Nephron (organoid): Measurements from ENCODE around the gene SPOUT1.

Experiments
- H3K27ac Mint-ChIP-seq, 3 experiments: 2 replicates each; pipeline ENCODE4 v1.8.0; 2020; ENCODE audit warnings: mixed read lengths in 3 of 3, mild to moderate bottlenecking in 2 of 3, moderate library complexity in 1 of 3
- H3K27me3 Mint-ChIP-seq: 2 replicates; pipeline ENCODE4 v1.8.0; 2021; ENCODE audit warnings: low read depth, mild to moderate bottlenecking, moderate library complexity, mixed read lengths
- H3K36me3 Mint-ChIP-seq: 2 replicates; pipeline ENCODE4 v1.8.0; 2020; ENCODE audit warnings: low read depth, mixed read lengths
- H3K4me1 Mint-ChIP-seq: 2 replicates; pipeline ENCODE4 v1.8.0; 2020; ENCODE audit warnings: mixed read lengths
- H3K4me3 Mint-ChIP-seq, 3 experiments: 2 replicates each; pipeline ENCODE4 v1.8.0; 2020; ENCODE audit warnings: mild to moderate bottlenecking in 3 of 3, mixed read lengths in 3 of 3, moderate library complexity in 2 of 3
- H3K9me3 Mint-ChIP-seq: 2 replicates; pipeline ENCODE4 v1.8.0; 2020; ENCODE audit warnings: mixed read lengths
- TF ChIP-seq, protein P1 (sequence below), 3 experiments: fragments of 200-600 bp; sonication (generic); IDR thresholded peaks; one replicate each; pipeline ENCODE4 v1.5.0; 2021; ENCODE audit warnings: antibody characterized with exemption in 3 of 3; ENCODE audit not compliant: unreplicated experiment in 3 of 3

Gene SPOUT1

DNA sequence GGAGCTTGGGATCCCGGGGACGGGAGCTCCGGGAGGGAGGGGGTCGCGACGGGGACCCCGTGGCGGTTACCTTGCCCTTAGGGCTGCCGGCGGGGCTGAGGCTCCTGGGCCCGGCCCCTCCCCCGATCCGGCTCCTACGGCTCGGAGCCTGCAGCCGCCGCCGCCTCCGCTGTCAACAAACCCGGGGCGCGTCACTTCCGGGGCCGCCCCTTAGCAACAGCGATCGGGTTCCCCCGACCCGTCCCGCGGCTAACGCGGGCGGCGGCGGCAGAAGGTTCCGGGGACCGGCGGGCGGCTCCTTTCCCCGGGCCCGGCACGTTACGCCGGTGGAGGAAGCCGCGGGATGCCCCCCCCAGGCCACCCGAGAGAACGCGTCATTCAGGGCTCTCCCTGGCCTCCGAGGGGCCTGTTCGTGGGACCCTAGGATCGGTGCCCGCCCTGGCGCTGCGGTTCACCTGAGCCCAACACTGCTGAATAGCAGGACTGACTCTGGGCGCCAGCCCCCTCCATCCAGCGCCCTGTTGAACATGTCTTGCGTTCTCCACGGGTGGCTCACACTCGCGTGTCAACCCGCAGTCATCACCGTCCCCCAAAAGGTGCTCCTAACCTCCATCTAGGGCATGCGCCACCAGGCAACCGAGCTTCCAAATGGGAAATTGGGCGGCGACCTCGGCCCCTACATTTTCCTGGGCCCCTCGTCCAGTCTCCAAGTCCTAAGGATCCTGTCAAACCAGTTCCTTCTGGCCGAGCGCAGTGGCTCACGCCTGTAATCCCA, 57.7 kb downstream of the SPOUT1 start, which contains the start of gene ZER1:
TSS of gene ZER1 (minus strand) at position 183 of the 775 bp plus-strand sequence. CDS start 16,362 bp downstream, outside the sequence.
- TF ChIP-seq, protein P1, sequence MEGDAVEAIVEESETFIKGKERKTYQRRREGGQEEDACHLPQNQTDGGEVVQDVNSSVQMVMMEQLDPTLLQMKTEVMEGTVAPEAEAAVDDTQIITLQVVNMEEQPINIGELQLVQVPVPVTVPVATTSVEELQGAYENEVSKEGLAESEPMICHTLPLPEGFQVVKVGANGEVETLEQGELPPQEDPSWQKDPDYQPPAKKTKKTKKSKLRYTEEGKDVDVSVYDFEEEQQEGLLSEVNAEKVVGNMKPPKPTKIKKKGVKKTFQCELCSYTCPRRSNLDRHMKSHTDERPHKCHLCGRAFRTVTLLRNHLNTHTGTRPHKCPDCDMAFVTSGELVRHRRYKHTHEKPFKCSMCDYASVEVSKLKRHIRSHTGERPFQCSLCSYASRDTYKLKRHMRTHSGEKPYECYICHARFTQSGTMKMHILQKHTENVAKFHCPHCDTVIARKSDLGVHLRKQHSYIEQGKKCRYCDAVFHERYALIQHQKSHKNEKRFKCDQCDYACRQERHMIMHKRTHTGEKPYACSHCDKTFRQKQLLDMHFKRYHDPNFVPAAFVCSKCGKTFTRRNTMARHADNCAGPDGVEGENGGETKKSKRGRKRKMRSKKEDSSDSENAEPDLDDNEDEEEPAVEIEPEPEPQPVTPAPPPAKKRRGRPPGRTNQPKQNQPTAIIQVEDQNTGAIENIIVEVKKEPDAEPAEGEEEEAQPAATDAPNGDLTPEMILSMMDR (IDR thresholded peaks at IDR 0.05; ENCODE audit: unreplicated experiment in 3 of 3) = no peak
- Mint-ChIP-seq H3K36me3 (peaks cover 9% of the 10 kb centered on the region), H3K4me1 (peaks cover 18% of the 10 kb centered on the region), H3K27me3 (no peaks in the 10 kb centered on the region), H3K9me3 (peaks cover 4% of the 10 kb centered on the region), H3K4me3 (peak within 1 kb of the TSS; percentile 95 to 99 (median 99)), H3K27ac (peak within 1 kb of the TSS; percentile 94 to 98 (median 97))

DNA sequence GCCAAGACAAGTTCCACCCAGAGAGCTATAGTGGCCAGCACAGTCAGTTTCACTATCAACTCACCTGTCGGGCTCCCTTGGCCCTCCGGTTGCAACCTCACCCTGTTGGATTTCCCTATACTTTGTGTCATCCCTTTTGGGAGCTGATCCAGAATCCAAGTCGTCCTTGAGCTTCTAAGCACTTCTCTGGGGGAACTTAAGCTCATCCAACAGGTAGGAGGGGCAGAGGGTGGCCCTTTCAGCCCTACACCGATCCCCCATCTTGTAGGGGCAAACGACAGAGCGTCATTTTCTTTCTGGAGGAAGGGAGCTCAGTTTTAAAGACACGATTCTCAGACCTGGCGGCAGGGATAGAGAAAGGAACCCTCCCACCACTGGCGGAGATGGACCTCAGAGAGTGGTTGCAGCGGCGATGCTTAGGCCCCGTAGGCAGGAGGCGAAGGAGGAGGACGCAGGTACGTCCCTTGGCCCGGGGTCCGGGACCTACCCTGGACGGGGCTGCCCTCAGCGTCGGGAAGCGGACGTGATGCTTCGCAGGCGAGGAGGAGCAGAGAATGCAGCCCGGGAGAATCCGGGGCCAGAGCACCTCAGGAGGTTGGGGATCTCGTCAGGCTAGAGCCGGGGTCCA, 58.4 kb downstream of the SPOUT1 start:
- TF ChIP-seq, protein P1 (IDR thresholded peaks at IDR 0.05; ENCODE audit: unreplicated experiment in 3 of 3) = no peak
- Mint-ChIP-seq H3K4me3 (peak overlapping the region; percentile 95 to 99 (median 99)), H3K4me1 (peaks cover 18% of the 10 kb centered on the region), H3K27me3 (no peaks in the 10 kb centered on the region), H3K27ac (peak overlapping the region; percentile 94 to 98 (median 97)), H3K9me3 (peaks cover 4% of the 10 kb centered on the region), H3K36me3 (peaks cover 9% of the 10 kb centered on the region)

DNA sequence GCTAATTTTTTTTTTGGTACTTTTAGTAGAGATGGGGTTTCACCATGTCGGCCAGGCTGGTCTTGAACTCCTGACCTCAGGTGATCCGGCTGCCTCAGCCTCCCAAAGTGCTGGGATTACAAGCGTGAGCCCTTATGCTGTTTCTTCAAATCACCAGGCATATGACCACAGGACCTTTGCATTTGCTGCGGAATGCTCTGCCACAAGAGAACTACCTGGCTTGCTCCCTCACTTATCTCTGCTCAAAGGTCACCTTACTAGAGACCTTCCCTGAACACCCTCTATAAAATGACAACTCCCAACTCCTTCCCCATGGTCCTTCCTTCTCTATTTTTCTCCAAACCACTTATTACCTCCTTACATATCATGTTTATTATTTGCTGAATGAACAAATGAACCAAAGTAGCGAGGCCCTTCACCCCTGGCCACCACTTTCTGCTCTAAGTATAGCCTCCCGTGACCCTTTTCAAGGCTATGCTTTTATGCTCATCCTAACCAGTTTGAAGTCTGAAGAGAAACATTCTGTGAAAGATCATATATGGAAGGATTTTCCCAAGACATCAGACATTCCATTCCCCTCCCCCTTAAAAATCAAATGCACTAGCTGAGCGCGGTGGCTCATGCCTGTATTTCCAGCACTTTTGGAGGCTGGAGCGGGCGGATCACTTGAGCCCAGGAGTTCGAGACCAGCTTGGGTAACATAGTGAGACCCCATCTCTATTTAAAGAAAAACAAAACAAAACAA, 59.1 kb downstream of the SPOUT1 start:
- Mint-ChIP-seq H3K27ac (peak overlapping the region; percentile 94 to 98 (median 97)), H3K4me1 (peaks cover 21% of the 10 kb centered on the region), H3K9me3 (peaks cover 4% of the 10 kb centered on the region), H3K36me3 (peaks cover 12% of the 10 kb centered on the region), H3K27me3 (no peaks in the 10 kb centered on the region), H3K4me3 (peak overlapping the region; percentile 95 to 99 (median 99))
- TF ChIP-seq, protein P1 (IDR thresholded peaks at IDR 0.05; ENCODE audit: unreplicated experiment in 3 of 3) = no peak
